Esophagus squamous epithelium (tissue), 5 donors: Measurements from ENCODE around the gene MAB21L4. TPM values are rescaled to one million over a fixed set of nuclear protein-coding genes. Genes with fewer than 3 reads are reported as not detected.

Experiments
- DNase-seq: peaks from one replicate; lab custom pipeline; 2025; lab: John Stamatoyannopoulos, UW
- H3K27ac ChIP-seq, 4 donors: fragments of 200-600 bp; sonication (generic); one replicate each; pipeline ENCODE4 v1.5.1; 2016 to 2019; ENCODE audit warnings: mild to moderate bottlenecking in 1 of 4
- H3K27me3 ChIP-seq, 4 donors: fragments of 200-600 bp; sonication (generic); 1 replicate in 3 of 4; 2 replicates in 1 of 4; pipeline versions ENCODE4 v1.5.1 to v1.6.0; 2017 to 2021; ENCODE audit warnings: antibody characterized with exemption in 1 of 4
- H3K36me3 ChIP-seq, 3 donors: fragments of 200-600 bp; sonication (generic); one replicate each; pipeline ENCODE4 v1.5.1; 2016 to 2019
- H3K4me1 ChIP-seq, 3 donors: fragments of 200-600 bp; sonication (generic); one replicate each; pipeline ENCODE4 v1.5.1; 2017 to 2019
- H3K4me3 ChIP-seq, 4 donors: fragments of 200-600 bp; sonication (generic); 1 replicate in 3 of 4; 2 replicates in 1 of 4; pipeline ENCODE4 v1.5.1; 2016 to 2019; ENCODE audit warnings: mild to moderate bottlenecking in 2 of 4, moderate library complexity in 1 of 4
- H3K9me3 ChIP-seq, 3 donors: fragments of 200-600 bp; sonication (generic); one replicate each; pipeline ENCODE4 v1.5.1; 2016 to 2019
- POLR2A ChIP-seq, 4 donors: fragments of 450-650 bp; IDR thresholded peaks; one replicate each; pipeline ENCODE4 v1.6.1; 2017; ENCODE audit warnings: antibody characterized with exemption in 4 of 4, mild to moderate bottlenecking in 4 of 4, moderate library complexity in 3 of 4
- WGBS, 2 donors: methylation state at CpG; one replicate each; pipeline ENCODE4 v1.1.5; 2018; 5-methylcytosine and 5-hydroxymethylcytosine counted together
- intact Hi-C: fragments of 100-400 bp; cut with DNase I; formaldehyde crosslinking; loops from one replicate; pipeline ENCODE4 v1.15.0; 2022
- total RNA-seq, 4 donors: library from RNA; depleted of rRNA; stranded (reverse); fragments of >200 nt; gene quantifications; one replicate each; pipeline ENCODE4 v1.1.0, GENCODE V29; 2016
- TF ChIP-seq, protein P1 (sequence below), 6 experiments: fragments of 450-650 bp in 4 of 6; fragments of 200-600 bp in 2 of 6; sonication (generic) in 2 of 6; IDR thresholded peaks; one replicate each; pipeline ENCODE4 v1.5.1; 2016 to 2019; ENCODE audit warnings: antibody characterized with exemption in 6 of 6, mild to moderate bottlenecking in 4 of 6, moderate library complexity in 4 of 6
- donor health status: DM: yes; HTN: yes; CAD: no.

Gene MAB21L4
- total RNA-seq, 4 donors from 2014 or later = 105 to 440 (median 163) TPM

- WGBS, 2 donors = 75 to 83% methylated on average over 4 to 5 of the region's 40 CpGs
- no peaks in the 10 kb centered on the region for H3K36me3 ChIP-seq
- no peak for TF ChIP-seq POLR2A (IDR thresholded peaks at IDR 0.05)
- TF ChIP-seq, protein P1, sequence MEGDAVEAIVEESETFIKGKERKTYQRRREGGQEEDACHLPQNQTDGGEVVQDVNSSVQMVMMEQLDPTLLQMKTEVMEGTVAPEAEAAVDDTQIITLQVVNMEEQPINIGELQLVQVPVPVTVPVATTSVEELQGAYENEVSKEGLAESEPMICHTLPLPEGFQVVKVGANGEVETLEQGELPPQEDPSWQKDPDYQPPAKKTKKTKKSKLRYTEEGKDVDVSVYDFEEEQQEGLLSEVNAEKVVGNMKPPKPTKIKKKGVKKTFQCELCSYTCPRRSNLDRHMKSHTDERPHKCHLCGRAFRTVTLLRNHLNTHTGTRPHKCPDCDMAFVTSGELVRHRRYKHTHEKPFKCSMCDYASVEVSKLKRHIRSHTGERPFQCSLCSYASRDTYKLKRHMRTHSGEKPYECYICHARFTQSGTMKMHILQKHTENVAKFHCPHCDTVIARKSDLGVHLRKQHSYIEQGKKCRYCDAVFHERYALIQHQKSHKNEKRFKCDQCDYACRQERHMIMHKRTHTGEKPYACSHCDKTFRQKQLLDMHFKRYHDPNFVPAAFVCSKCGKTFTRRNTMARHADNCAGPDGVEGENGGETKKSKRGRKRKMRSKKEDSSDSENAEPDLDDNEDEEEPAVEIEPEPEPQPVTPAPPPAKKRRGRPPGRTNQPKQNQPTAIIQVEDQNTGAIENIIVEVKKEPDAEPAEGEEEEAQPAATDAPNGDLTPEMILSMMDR (IDR thresholded peaks at IDR 0.05) = no peak
- intact Hi-C loops = no loop called here
- no peak overlapping the region for H3K27ac ChIP-seq
- no peak overlapping the region for H3K4me3 ChIP-seq
- DNase-seq = no peak
- H3K9me3 ChIP-seq = no peaks in the 10 kb centered on the region
- no peaks in the 10 kb centered on the region for H3K4me1 ChIP-seq
- H3K27me3 ChIP-seq = no peaks in the 10 kb centered on the region
Measured at GRCh38 chr2:240877460-240878340, 18.3 kb downstream of the MAB21L4 start.

DNA sequence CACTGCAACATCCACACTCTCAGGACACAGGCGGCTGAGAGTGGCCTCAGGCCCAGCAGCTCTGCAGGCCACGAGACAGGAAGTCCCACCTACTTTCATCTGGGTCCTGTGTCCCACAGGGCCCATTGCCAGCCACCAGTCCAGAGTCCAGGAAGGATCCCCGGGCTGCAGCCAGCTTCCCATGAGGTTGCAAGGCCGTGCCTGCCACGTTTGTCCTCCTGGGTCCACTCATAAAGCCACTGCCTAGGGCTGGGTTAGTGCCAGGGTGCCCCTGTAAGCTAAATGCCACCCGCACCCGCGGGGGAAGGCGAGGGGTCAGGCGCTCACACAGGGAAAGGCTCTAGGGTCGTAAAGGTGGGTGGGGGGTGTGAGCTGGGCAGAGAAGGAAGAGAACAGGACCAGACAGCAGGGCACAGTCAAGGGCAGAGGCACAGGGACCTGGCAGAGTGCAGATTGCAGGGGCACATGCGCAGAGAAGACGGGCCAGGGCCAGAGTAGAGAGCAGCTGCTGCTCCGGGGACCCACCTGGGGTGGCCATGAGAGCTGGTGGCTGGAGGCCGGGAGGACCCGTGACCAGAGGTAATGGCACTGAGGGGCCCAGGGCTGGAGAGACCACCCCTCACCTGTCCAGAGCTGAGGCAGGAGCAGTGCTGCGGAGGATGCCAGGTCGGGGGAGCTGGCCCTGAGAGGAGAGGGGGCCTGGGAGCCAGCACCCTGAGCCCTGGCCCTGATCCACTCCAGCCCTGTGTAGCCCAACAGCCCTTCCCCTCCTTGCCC lies 19.3 kb downstream of the MAB21L4 start:
- TF ChIP-seq, protein P1 (IDR thresholded peaks at IDR 0.05) = no peak
- no peak for TF ChIP-seq POLR2A (IDR thresholded peaks at IDR 0.05)
- Histone ChIP-seq H3K4me1 (no peaks in the 10 kb centered on the region), H3K9me3 (no peaks in the 10 kb centered on the region), H3K27ac (no peak overlapping the region), H3K4me3 (no peak overlapping the region), H3K27me3 (no peaks in the 10 kb centered on the region), H3K36me3 (no peaks in the 10 kb centered on the region)
- no peak for DNase-seq
- intact Hi-C loops = no loop called here
- WGBS, 2 donors = 77 to 79% methylated on average over 6 to 9 of the region's 18 CpGs

- intact Hi-C loops = no loop called here
- no peaks in the 10 kb centered on the region for H3K4me1 ChIP-seq
- H3K36me3 ChIP-seq = no peaks in the 10 kb centered on the region
- no peak overlapping the region for H3K4me3 ChIP-seq
- no peaks in the 10 kb centered on the region for H3K27me3 ChIP-seq
- 54% methylated on average over 3 of the region's 7 CpGs; no CpG with 5 or more reads in 1 of the 2 donors for WGBS, 2 donors
- TF ChIP-seq, protein P1 (IDR thresholded peaks at IDR 0.05) = no peak
- no peaks in the 10 kb centered on the region for H3K9me3 ChIP-seq
- DNase-seq = no peak
- no peak overlapping the region for H3K27ac ChIP-seq
Measured at GRCh38 chr2:240876035-240876474, 19.9 kb downstream of the MAB21L4 start.

- WGBS, 2 donors = 94% methylated on average over 14 of the region's 22 CpGs; no CpG with 5 or more reads in 1 of the 2 donors
- H3K4me1 ChIP-seq = no peaks in the 10 kb centered on the region
- DNase-seq = no peak
- H3K9me3 ChIP-seq = no peaks in the 10 kb centered on the region
- intact Hi-C loops = no loop called here
- no peaks in the 10 kb centered on the region for H3K27me3 ChIP-seq
- H3K36me3 ChIP-seq = no peaks in the 10 kb centered on the region
- no peak for TF ChIP-seq POLR2A (IDR thresholded peaks at IDR 0.05)
- TF ChIP-seq, protein P1 (IDR thresholded peaks at IDR 0.05) = no peak
- H3K27ac ChIP-seq = no peak overlapping the region
- no peak overlapping the region for H3K4me3 ChIP-seq
Measured at GRCh38 chr2:240875228-240876034, 20.5 kb downstream of the MAB21L4 start.
